HG03442 (cell line): ENCODE measurements around the gene UNC79.

Experiments used
- ATAC-seq: cut with Tn5 transposase; IDR thresholded peaks from one replicate; pipeline ENCODE4 v1.9.1; 2021; ENCODE audit warnings: mild to moderate bottlenecking, moderate library complexity; ENCODE audit not compliant: unreplicated experiment

Gene UNC79

DNA sequence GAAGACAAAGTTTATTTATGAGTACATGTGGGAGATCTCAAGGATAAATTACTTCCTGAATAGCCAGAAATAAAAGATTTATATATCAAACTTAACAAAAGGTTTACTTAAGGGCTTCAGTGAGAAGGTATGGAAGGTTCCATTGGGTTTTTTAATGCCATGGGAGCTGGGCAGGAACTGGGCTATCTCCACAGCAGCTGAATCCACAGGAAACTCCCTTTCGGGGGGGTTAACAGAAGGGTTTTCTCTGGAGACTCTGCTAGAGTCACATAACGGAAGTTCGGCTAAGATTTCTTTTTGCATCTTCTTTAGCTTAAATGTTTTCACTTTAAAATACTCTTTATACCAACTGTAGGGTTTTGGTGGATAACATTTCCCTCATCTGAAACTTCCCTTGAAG, 113.5 kb downstream of the UNC79 start:
- ATAC-seq: no peak

DNA sequence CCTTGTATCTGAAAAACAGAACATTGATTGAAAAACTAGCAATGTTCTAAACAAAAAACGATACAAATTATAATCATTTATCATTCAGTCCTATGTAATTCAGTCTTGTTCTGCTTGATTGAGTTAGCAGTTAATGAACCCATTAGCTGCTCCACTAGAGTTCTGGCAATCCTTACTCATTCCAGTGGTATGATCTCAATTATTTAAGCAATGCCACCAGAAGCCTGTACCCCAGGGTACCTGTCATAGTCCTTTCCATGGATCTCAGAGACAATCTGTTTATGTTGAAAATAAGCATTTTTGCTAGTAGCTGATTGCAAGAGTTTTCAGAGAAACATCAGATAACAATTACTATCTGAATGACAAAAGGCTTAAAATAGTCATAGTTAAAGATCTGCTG, 115.9 kb downstream of the UNC79 start:
- no peak for ATAC-seq

DNA sequence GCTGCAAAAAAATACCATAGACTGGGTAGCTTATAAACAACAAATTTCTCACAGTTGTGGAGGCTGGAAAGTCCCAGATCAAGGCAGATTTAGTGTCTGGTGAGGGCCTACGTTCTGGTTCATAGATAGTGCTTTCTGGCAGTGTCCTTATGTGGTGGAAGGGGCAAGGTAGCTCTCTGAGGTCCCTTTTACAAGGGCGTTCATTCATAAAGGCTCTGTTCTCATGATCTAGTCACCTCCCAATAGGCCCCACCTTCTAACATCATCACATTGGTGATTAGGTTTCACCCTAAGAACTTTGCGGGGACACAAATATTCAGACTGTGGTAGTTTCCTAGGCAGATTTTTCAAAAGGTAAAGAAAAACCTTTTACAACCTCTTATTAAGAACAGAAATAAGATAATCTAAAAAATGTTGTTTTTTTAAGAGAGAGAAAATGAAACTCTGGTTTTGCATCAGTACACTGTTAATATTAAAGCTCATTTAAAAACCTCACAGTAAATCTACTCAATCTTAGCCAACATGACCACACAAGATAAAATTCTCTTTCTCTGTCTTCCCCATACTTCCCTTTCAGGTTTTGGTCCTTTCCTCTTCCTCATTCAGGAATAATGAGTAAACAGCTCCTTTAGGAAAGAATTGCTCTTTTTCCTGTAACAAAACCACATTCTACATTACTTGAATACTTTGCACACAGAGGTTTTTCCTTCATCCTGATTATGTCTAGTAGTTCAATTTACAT, 117.5 kb downstream of the UNC79 start:
- ATAC-seq: peak; percentile 72

DNA sequence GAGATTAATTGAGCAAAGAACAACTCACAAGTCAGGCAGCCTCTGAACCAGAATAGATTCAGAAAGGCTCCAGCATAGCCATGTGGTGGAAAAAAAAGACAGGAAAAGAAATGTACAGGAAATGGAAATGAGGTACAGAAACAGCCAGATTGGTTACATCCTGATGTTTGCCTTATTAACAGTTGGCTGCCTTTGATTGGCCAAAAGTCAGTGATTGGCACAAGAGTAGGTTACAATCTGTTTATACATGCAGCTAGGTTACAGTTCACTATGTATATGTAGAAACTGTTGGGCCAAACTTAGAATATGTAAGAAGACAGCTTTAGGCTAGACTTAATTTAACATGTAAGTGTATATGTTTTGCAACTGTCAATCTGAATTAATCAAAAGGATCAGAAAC, 118.9 kb downstream of the UNC79 start:
- no peak for ATAC-seq

DNA sequence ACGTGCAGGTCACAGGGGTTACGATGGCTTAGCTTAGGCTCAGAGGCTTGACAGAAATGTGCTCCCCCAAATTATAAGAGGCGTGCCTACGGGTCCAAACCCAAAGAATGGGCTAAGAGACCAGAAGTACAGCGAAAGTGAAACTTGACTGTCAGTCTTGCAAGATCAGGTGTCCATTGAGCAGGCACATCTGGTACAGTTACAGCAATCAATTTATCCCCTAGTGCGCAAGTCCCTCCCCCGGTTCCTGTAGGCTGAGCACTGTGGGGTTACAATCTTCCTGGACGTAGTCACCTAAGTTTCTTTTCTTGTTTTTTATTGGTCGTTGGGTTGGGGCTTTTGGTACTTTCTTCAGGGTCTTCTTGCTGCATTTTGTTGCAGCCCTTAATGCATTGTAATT, 134.2 kb downstream of the UNC79 start:
- ATAC-seq: no peak

DNA sequence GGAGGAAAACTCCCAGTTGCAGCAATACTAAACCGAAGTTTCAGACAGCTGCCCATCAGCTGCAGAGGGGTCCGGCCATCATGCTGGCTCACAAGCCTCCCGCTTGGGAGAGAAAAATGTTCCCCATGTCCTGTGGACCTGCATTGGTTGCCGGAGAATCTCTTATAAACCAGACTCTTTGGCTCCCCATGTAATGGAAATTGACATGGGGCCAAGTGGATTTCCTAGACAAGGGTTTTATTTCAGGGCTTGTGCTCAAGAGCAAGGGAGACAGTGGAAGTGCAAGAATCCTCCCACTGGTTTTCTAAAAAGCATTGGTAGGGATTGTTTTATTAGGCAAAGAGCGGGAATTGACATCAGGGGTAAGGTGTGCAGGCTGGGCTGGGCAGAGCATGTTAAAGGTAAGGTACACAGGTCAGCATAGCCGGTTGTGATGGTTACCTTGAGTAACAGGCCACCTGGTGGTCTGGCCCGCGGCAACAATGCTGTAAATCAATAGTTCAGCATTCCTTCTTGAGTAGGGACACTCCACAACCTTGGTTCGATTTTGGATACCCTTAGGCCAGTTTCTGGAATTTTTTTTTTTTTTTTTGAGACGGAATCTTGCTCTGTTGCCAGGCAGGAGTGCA, 135.4 kb downstream of the UNC79 start:
- ATAC-seq: no peak

DNA sequence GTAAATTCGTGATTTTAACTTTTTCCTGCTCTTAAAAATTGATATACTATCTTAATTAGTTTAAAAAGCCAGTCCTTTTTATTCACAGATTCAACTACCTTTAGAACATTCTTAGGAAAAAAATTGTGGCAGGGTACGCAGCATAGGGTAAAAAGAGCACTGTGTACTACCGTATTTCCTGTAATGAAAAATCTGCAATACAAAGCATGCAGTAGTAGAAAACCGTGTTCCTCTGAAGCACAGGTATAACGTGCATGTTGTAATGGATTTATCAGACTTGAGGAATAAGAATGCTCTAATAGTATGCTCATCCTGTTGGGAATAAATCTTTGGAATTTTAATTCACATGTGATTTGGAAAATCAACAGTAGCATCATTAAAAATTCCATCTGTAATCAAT, 140.5 kb downstream of the UNC79 start:
- ATAC-seq: no peak

DNA sequence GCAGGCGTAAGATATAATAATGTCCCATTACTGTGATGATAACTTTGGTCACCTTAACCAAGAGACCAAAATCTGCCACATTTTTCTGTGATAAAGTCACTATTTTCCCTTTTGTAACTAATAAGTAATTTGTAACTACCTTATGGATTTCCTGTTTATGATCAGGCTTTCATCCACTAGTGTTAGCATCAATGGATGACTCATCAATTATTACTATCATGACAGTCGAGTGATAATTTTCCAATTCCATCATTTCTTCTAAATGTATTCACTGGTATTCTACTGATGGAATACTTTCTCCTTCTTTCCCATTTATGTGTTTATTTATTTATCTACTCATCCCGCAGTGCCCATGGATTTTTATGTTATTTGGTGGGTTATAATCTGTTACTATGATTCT, 148.4 kb downstream of the UNC79 start:
- no peak for ATAC-seq

DNA sequence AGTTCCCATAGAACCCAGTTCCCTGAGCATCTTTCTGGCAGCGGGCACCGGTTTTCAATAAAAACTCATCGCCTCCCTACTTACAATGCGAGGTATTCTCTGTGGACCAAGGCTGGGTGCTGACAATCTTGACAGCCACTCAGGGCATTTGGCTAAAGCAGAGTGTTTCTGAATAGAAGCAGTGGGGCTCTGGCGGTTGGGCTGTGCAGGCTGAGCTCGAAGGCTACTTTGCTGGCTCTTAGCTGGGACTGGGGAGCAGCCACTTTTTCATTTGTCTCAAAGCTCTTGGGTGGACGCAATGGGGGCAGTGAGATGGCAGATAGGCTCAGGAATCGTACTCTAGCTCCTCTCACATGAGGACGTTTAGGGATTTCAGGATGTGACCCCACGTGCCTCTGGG, 151.8 kb downstream of the UNC79 start:
- ATAC-seq: no peak

DNA sequence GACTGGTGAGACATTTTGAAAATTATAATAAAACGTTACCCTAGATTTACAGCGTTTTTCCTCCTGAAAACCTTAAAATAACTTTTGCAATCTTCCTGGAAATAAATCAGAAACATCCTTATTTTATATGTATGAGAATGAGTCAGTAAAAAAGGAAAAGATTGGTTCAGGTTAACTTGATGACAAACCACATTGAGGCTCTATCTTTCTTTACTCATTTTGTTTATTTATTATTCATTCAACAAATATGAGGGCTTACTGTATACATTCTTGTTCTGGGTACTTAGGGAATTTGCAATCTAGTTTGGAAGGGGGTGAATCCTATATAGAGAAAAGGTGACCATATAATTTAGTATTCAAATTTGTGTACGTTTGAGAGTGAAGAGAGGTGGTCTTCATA, 156.6 kb downstream of the UNC79 start:
- ATAC-seq: no peak

DNA sequence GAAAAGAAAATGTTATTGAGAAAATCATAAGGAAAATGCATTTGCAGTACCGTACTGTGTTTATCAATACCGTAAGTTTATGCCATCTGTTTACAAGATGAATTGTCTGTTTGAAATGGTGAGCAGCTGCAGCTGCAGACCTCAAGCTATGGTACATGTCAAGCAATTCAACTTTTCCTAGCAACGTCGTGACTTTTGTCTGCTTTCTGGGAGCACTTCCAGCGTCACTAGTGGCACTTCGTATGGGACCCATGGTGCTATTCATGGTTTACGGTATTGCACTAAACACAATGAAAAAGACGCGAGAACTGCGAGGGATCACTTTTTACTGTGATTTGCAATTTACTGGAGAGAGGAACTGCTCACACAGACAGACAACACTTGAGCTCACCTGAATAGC, 160.8 kb downstream of the UNC79 start:
- ATAC-seq: no peak

DNA sequence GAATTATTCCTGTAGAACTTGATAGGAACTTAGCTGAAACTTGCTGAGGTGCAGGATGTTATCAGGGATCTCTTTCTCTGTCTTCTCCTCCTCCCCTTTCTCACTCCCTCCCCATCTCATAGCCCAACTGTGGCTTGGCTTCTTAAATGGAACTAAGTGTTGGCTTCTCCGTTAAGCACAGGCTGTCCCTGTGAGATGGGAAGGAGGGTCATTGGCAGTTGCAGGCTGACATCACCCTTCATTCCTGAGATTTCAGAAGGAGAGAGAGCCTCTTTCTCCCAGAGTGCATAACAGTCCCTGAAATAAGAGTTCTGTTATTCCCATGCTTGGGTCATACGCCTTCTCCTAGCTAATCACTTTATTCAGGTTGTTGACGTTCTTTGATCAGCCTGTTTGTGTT, 162.0 kb downstream of the UNC79 start:
- no peak for ATAC-seq

DNA sequence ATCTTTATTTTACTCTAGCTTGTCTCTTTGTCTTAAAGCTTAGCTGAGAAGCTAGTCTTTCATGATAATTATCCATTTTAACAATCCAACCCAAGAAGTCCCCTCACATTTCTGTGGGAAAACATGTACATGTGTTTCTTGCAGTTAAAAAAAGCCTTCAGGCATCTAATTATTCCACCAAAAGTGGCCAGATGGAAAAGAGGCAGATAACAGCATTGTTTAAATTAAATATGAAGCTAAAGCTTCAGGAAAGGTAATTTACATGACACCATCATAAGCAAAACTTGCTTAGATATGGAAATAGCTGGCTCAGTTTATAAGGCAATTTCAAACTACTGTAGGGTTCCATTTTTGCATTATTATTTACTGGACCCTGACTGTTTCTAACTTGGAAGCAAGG, 175.4 kb downstream of the UNC79 start:
- no peak for ATAC-seq

DNA sequence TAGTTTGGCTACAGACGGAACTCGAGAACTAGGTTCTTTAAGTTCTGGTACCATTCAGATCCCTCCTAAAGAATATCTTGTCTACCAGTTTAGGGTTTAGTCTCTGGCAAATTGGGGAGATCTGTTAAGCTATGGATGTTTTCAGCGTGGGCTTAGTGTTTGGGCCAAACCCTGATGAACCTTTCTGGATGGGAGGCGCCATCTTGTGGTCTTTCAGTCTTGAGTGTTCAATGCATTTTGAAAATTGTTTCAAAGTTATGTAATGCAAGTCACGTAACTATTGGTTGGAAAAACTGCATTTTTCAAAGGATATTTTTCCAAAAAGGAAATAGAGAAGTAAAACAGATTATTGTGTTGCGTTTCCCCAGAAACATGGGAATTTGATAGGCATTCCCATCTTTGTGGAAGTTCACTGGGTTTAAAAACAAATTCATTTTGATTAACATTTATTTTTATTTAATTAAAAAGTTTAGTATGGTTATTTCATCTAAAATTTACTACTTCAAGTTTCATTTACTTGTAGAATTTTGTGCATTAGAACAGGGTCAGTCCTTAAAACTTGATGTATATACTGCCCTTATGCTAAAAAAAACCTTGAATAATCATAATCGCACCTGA, 188.5 kb downstream of the UNC79 start:
- no peak for ATAC-seq

DNA sequence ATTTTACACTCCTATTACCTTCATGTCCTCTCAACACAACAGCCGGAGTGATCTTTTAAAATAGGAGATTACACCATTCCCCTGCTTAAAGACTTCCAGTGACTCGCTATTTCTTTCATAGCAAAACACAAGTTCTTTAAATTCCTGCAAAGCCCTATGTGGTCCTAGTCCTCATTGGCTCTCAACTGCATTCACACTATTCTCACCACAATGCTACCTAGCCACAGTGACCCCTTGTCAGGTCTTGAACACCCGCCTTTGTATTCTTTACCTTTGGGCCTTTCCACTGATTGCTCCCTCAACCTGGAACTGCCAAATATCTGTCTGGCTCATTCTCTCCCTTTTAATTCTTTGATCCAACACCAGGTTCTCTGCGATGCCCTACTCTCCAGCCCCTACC, 197.3 kb downstream of the UNC79 start:
- ATAC-seq: no peak

DNA sequence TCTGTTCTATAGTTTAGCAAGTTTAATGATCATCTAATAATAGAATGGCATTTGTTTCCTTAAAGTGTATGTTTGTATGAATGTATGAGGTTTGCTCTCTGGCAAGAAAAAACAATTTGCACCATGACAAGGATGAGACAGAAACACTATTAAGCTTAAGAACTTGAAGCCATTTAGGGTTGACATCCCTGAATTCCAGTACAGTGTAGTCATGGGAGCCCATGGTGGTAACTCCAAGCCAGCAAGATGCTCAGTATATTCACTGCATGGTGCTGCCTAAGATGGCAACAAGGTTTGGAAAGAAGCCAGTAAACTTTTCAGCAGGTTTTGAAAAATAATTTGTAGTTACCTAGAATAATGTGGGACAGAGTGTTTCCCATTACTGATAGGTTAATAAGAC, 198.9 kb downstream of the UNC79 start:
- no peak for ATAC-seq

DNA sequence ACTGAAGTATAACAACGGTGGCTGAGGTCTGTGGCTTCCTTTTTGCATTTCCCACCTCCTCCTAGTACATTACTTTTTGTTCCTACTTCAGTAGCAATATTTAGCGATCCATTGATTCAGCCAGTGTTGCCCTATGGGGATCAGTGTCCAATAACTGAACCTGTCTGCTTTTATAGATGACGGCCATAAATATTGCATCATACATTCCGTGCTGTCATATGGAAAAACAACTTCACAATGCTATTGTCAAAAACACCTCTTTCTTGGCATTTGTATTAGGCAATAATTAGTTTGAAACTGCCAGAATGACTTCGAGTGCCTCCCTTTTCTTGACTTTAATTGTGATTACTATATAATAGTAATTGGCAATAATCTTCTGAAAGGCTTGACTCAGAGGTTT, 208.1 kb downstream of the UNC79 start:
- no peak for ATAC-seq

DNA sequence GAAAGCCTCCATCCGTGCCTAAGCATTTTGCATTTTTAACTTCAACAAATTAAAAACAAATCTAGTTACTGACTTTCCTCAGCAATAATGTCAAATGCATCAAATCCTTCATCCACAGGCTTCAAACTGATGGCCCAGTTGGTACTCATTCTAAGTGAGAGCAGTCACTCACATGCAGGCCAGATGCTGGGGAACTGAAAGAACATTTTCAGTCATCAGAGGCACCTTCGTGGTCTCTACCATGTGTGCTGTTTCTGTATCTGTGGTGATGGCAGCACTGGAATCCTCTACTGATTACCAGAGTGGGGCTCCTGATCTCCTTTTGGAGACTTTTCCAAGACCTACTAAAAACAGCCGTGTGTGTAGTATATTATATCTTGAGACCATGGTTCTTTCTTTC, 212.4 kb downstream of the UNC79 start:
- ATAC-seq: no peak

DNA sequence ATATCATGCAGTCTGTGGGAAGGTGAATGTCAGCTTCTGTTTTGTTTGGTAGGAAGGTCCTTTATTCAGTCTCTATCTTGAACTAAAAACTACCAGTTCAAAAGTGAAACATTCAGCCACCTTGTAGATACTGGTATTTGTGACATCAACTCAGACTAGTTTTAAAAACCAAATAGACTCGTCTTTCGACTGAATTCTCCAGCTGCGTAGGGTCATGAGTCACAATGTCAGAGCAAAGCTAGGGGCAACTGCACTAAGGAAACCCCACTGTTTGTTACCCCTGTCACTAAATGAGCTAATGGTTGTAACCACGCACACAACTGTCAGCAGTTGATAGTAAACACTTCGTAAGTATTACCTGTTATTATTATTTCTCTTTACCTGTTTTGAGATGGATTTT, 212.9 kb downstream of the UNC79 start:
- ATAC-seq: no peak

DNA sequence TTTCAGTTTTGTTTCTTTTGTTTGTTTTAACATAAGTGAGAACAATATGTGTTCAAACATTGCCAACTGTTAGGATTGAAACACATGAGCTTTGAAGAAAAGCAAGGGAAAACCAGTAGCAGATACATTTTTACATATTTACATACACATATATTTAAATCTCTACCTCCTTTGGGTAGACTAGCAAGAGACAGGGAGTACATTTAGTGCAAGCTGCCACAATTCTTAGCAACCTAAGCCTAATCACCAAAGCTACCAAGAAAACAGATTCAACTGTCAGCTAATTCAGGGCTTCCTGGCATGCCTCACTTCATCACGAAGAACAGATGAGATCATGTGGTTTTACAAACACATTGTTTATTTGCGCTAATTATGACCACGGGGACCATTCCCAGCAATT, 214.5 kb downstream of the UNC79 start:
- ATAC-seq: no peak

DNA sequence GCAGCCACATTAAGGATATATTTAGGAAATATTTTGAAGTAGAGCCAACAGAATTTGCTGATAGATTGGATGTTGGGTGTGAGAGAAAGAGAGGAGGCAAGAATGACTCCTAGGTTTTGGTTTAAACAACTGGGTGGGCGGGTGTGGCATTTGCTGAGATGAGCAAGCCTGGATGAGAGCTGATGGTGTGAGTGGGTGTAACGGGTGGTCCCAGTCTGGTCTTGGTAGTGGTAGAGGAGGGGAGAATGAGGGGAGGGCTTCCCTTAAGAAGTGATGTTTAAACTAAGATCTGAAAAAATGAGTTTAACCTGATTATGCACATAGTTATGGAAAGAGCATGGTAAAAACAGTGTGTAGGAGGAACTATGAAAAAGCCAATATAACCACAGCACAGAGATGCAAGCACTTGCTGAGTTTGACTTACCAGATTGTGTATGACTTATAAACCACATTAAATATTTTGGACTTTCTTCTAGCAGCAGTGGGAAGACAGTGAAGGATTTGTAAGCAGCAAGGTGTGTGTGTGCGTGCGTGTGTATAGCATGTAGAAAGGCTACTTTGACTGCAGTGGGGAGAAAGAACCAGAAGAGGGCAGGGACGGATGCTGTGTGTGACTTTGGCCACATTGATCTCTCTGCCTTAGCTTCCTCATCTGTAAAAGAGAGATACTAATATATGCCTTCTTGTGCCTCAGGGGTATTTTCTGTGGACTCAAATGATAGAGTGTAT, 217.9 kb downstream of the UNC79 start:
- ATAC-seq: no peak

DNA sequence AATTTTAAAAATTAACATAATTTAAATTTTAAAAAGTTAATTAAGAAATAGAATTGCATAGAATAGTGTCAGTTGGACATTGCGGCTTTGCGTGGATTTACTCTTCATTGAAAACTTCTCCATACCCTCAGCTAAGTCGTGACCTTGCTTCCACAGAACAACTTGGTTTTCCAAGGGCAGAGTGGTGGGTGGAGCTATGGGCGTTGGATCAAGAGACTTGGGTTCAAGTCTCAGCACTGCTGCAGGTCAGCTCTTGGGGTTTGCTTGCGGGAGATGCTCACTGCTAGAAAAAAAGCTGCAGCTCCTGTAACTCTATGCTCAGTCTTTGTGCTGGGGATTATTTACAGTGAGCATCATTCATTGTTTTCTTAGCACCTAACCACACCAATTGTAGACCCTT, 223.9 kb downstream of the UNC79 start:
- ATAC-seq: no peak
